GM19239 (cell line): Measurements from ENCODE around the gene RNPS1.

ENCODE experiments used
- DNase-seq: peaks from one replicate; pipeline ENCODE4 v3.0.0; 2011; ENCODE audit warnings: low spot score; ENCODE audit not compliant: insufficient read length
- FAIRE-seq: peaks from 2 replicates; lab custom pipeline; 2011; peaks lifted over from hg19 to GRCh38; lab: Jason Lieb, UNC

Gene RNPS1

GRCh38 chr16:2204416-2205103, 63.4 kb downstream of the RNPS1 start:
- no peak for FAIRE-seq
- no peak for DNase-seq
